Activated CD4-positive, alpha-beta T cell treated with anti-CD3 and anti-CD28 coated beads, Interleukin-2, amount 10 ng/mL, durations not matched to agents 24 days and 14 days (primary cell): Measurements from ENCODE around the gene PTPN11. TPM values are rescaled to one million over a fixed set of nuclear protein-coding genes. Genes with fewer than 3 reads are reported as not detected.

Source experiments
- DNase-seq: peaks from one replicate; pipeline ENCODE4 v3.0.0; 2022
- H3K27ac Mint-ChIP-seq: one replicate; pipeline ENCODE4 v1.8.0; 2022; ENCODE audit warnings: mild to moderate bottlenecking, mixed read lengths
- H3K27me3 Mint-ChIP-seq: one replicate; pipeline ENCODE4 v1.8.0; 2022; ENCODE audit warnings: mixed read lengths
- H3K36me3 Mint-ChIP-seq: one replicate; pipeline ENCODE4 v1.8.0; 2022; ENCODE audit warnings: low read depth, mild to moderate bottlenecking, mixed read lengths
- H3K4me1 Mint-ChIP-seq: one replicate; pipeline ENCODE4 v1.8.0; 2021; ENCODE audit warnings: mixed read lengths
- H3K4me3 Mint-ChIP-seq: one replicate; pipeline ENCODE4 v1.8.0; 2022; ENCODE audit warnings: mild to moderate bottlenecking, moderate library complexity, mixed read lengths
- H3K9me3 Mint-ChIP-seq: one replicate; pipeline ENCODE4 v1.8.0; 2021; ENCODE audit warnings: mixed read lengths
- intact Hi-C: fragments of 100-400 bp; cut with micrococcal nuclease; formaldehyde crosslinking; loops from one replicate; pipeline ENCODE4 v1.15.1; 2023
- total RNA-seq: library from RNA; stranded (reverse); gene quantifications from 2 replicates; pipeline ENCODE4 v1.2.3, GENCODE V29; 2022

PTPN11 gene
- total RNA-seq, 1 donor from 2014 or later, result 173 TPM

DNA sequence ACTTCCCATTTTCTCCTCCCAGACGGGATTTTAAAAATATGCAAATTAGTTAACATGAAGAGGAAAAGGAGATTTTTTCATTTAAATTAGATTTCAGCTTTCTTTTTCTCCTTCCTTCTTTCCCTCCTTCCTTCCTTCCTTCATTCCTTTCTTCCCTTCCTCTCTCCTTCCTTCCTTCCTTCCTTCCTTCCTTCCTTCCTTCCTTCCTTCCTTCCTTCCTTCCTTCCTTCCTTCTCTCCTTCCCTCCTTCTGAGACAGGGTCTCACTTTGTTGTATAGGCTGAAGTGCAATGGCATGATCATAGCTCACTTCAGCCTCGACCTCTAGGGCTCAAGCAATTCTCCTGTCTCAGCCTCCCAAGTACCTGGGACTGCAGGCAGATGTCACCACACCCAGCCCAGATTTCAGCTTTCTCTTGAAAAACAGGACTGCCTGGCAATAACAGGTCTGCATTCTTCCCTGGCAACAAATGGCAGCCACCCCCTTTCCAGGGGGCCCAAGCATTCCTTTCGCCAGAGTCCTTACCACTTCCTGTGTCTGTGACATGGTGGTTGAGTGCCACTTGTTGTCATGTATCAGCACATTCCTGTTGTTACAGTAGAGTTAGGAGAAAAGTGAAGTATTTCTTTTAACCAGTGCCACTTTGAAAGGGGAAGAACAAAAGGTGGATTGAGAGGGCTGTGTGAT, 119.1 kb downstream of the PTPN11 start:
- H3K27me3 Mint-ChIP-seq, result no peaks in the 10 kb centered on the region
- intact Hi-C loops, result no loop called here
- peaks cover 5% of the 10 kb centered on the region for H3K4me1 Mint-ChIP-seq
- no peaks in the 10 kb centered on the region for H3K36me3 Mint-ChIP-seq
- H3K9me3 Mint-ChIP-seq, result no peaks in the 10 kb centered on the region
- no peak overlapping the region for H3K27ac Mint-ChIP-seq
- no peak for DNase-seq
- no peak overlapping the region for H3K4me3 Mint-ChIP-seq

DNA sequence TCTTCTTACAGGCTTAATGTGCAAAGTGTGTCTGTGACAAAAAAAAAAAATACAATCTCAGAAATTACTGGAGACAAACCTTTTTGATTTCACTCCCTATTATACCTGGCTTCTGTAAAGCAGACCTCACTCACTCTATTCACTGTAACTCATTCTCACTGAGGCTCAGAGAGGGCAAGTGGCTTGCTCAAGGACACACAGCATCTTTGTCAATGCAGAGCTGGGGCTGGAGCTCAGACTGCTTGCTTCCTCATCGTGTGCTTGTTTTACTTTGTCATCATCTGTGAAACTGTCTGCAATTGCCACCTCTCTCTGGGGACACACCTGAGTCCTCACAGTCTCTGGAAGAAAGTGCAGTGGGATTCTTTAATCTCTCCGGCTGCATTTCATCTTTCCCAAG, 120.0 kb downstream of the PTPN11 start:
- Mint-ChIP-seq H3K27me3 (no peaks in the 10 kb centered on the region), H3K4me1 (peaks cover 5% of the 10 kb centered on the region), H3K27ac (no peak overlapping the region), H3K9me3 (no peaks in the 10 kb centered on the region), H3K36me3 (no peaks in the 10 kb centered on the region), H3K4me3 (no peak overlapping the region)
- DNase-seq, result no peak
- intact Hi-C loops, result no loop called here

- Mint-ChIP-seq H3K4me1 (peaks cover 5% of the 10 kb centered on the region), H3K9me3 (no peaks in the 10 kb centered on the region), H3K36me3 (no peaks in the 10 kb centered on the region), H3K4me3 (no peak overlapping the region), H3K27ac (no peak overlapping the region), H3K27me3 (peaks cover 2% of the 10 kb centered on the region)
- intact Hi-C loops, result no loop called here
- DNase-seq, result no peak
These were observed 120.5 kb downstream of the PTPN11 start for GRCh38 chr12:112539221-112539620.

DNA sequence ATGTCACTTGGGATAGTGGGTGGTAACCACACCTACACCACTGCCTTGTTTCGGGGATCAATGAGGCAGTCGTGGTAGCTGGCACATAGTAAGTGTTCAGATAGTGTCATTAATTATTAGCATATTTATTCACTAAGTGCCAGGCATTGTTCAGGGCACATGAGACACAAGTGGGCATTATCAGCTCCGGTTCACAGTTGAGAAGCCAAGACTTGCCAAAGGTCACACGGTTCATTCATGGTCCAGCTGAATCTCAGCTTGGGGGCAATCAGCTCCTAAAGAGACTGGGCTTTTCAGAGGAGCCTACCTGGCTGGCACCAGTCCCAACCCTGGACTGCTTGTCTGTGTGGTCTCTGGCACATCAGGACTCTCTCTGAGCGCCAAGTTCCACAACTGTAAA, 121.3 kb downstream of the PTPN11 start:
- no peak for DNase-seq
- H3K9me3 Mint-ChIP-seq, result no peaks in the 10 kb centered on the region
- H3K27ac Mint-ChIP-seq, result no peak overlapping the region
- peaks cover 5% of the 10 kb centered on the region for H3K4me1 Mint-ChIP-seq
- H3K36me3 Mint-ChIP-seq, result no peaks in the 10 kb centered on the region
- intact Hi-C loops, result no loop called here
- H3K4me3 Mint-ChIP-seq, result no peak overlapping the region
- peaks cover 2% of the 10 kb centered on the region for H3K27me3 Mint-ChIP-seq

GRCh38 chr12:112543751-112544150, 125.0 kb downstream of the PTPN11 start:
- no peaks in the 10 kb centered on the region for H3K4me1 Mint-ChIP-seq
- H3K36me3 Mint-ChIP-seq, result no peaks in the 10 kb centered on the region
- DNase-seq, result no peak
- H3K27ac Mint-ChIP-seq, result no peak overlapping the region
- H3K9me3 Mint-ChIP-seq, result no peaks in the 10 kb centered on the region
- intact Hi-C loops, result loop anchor here (1.0 kb wide), 1 partner anchor 13 kb away; no protein-coding TSS in a partner anchor
- H3K4me3 Mint-ChIP-seq, result no peak overlapping the region
- H3K27me3 Mint-ChIP-seq, result peaks cover 4% of the 10 kb centered on the region

DNA sequence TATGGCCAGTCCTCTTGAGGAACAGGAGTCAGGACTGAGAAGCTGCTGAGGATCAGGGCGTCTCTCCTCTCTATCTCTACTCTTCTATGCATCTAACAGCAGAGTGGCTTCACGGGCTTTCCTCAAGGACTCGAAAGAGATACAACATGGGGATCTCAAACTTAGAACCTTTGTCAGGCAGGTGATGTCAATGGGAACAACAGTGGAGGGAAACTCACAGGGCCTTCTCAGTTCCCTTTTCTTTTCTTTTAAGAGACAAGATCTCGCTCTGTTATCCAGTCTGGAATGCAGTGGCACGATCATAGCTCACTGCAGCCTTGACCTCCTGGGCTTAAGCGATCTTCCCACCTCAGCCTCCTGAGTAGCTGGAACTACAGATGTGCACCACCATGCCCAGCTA, 127.6 kb downstream of the PTPN11 start:
- intact Hi-C loops, result no loop called here
- Mint-ChIP-seq H3K4me1 (no peaks in the 10 kb centered on the region), H3K36me3 (no peaks in the 10 kb centered on the region), H3K27me3 (peaks cover 4% of the 10 kb centered on the region), H3K9me3 (no peaks in the 10 kb centered on the region), H3K4me3 (no peak overlapping the region), H3K27ac (no peak overlapping the region)
- DNase-seq, result no peak

- no peaks in the 10 kb centered on the region for H3K4me1 Mint-ChIP-seq
- no peak overlapping the region for H3K4me3 Mint-ChIP-seq
- intact Hi-C loops, result no loop called here
- no peaks in the 10 kb centered on the region for H3K36me3 Mint-ChIP-seq
- no peaks in the 10 kb centered on the region for H3K9me3 Mint-ChIP-seq
- DNase-seq, result no peak
- H3K27me3 Mint-ChIP-seq, result peaks cover 4% of the 10 kb centered on the region
- no peak overlapping the region for H3K27ac Mint-ChIP-seq
These were observed 128.2 kb downstream of the PTPN11 start for GRCh38 chr12:112546996-112547395.

DNA sequence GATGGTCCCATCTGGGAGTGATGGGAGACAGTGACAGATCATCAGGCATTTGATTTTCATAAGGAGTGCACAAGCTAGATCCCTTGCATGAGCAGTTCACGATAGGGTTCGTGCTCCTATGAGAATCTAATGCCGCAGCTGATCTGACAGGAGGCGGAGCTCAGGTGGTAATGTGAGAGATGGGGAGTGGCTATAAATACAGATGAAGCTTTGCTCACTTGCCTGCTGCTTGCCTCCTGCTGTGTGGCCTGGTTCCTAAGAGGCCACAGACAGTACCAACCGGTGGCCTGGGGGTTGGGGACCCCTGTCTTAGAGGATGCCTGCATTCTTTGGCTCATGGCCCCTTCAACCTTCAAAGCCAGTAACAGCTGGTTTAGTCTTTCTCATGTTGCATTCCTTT, 130.3 kb downstream of the PTPN11 start:
- no peak overlapping the region for H3K27ac Mint-ChIP-seq
- no peak overlapping the region for H3K4me3 Mint-ChIP-seq
- no peaks in the 10 kb centered on the region for H3K9me3 Mint-ChIP-seq
- intact Hi-C loops, result no loop called here
- peaks cover 2% of the 10 kb centered on the region for H3K27me3 Mint-ChIP-seq
- no peak for DNase-seq
- H3K4me1 Mint-ChIP-seq, result no peaks in the 10 kb centered on the region
- H3K36me3 Mint-ChIP-seq, result no peaks in the 10 kb centered on the region

DNA sequence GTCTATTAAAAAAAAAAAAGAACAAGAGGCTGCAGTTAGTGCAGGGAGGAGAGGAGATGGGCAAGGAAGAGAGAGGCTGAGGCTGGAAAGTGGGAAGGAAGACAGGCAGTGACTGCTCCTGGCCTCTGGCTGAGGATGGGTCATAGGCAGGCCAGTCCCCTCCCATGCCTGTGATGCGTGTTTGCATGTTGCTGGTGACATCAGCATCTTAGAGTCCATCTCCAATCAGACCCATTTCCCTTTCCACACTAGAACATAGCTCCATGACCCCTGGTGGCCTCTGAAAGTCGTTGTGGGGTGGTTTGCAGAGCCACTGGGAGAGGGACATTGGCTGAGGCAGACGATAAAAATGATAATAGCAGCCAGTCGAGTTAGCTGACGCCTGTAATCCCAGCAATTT, 132.9 kb downstream of the PTPN11 start:
- DNase-seq, result no peak
- H3K27me3 Mint-ChIP-seq, result peaks cover 5% of the 10 kb centered on the region
- no peak overlapping the region for H3K27ac Mint-ChIP-seq
- no peaks in the 10 kb centered on the region for H3K4me1 Mint-ChIP-seq
- intact Hi-C loops, result no loop called here
- H3K9me3 Mint-ChIP-seq, result no peaks in the 10 kb centered on the region
- H3K4me3 Mint-ChIP-seq, result no peak overlapping the region
- no peaks in the 10 kb centered on the region for H3K36me3 Mint-ChIP-seq

- H3K36me3 Mint-ChIP-seq, result no peaks in the 10 kb centered on the region
These were observed 137.0 kb downstream of the PTPN11 start for GRCh38 chr12:112555621-112556233.

GRCh38 chr12:112557951-112558630, 139.3 kb downstream of the PTPN11 start:
- no peaks in the 10 kb centered on the region for H3K9me3 Mint-ChIP-seq
- peaks cover 4% of the 10 kb centered on the region for H3K27me3 Mint-ChIP-seq
- no peak for DNase-seq
- no peak overlapping the region for H3K4me3 Mint-ChIP-seq
- H3K36me3 Mint-ChIP-seq, result no peaks in the 10 kb centered on the region
- H3K4me1 Mint-ChIP-seq, result no peaks in the 10 kb centered on the region
- H3K27ac Mint-ChIP-seq, result no peak overlapping the region
- intact Hi-C loops, result no loop called here

More at GRCh38 chr12:112555621-112556233, 137.0 kb downstream of the PTPN11 start:
- Mint-ChIP-seq H3K27ac (no peak overlapping the region), H3K9me3 (no peaks in the 10 kb centered on the region), H3K4me1 (no peaks in the 10 kb centered on the region), H3K27me3 (peaks cover 3% of the 10 kb centered on the region), H3K4me3 (no peak overlapping the region)
- intact Hi-C loops, result loop anchor here (1.0 kb wide), 1 partner anchor 11 kb away; no protein-coding TSS in a partner anchor
- DNase-seq, result no peak

Other genes with a start within 250 kb of the PTPN11 start
- gene HECTD4, start 36.5 kb upstream of the PTPN11 start, total RNA-seq, result 33.6 and 33.8 TPM in 2 replicates
- 1,820 and 1,848 TPM in 2 replicates for gene RPL6, start 9.3 kb upstream of the PTPN11 start, total RNA-seq